ENCODE measurements around the gene TPCN2. TPM values are rescaled to one million over a fixed set of nuclear protein-coding genes. Genes with fewer than 3 reads are reported as not detected.

TPCN2 gene
- total RNA-seq, 2 donors from 2014 or later: 4.2 to 5.3 TPM

GRCh38 chr11:69154938-69155301 is 106.2 kb downstream of the TPCN2 start:
- Histone ChIP-seq H3K9me3 (no peaks in the 10 kb centered on the region), H3K4me1 (peaks cover 0 to 34% of the 10 kb centered on the region in 2 donors), H3K4me3 (no peak overlapping the region), H3K27ac (no peak overlapping the region), H3K36me3 (no peaks in the 10 kb centered on the region), H3K27me3 (no peaks in the 10 kb centered on the region)
- DNase-seq (ENCODE audit: low spot score): no peak
- TF ChIP-seq CTCF (IDR thresholded peaks at IDR 0.05): no peak

- H3K4me1 ChIP-seq: peaks cover 0 to 37% of the 10 kb centered on the region in 2 donors
- no peaks in the 10 kb centered on the region for H3K27me3 ChIP-seq
- no peaks in the 10 kb centered on the region for H3K36me3 ChIP-seq
- peak within 1 kb of the TSS in 1 of 2 donors; percentile 20 for H3K4me3 ChIP-seq
- TF ChIP-seq CTCF (IDR thresholded peaks at IDR 0.05): no peak
- peak within 1 kb of the TSS; percentile 75 to 76 for H3K27ac ChIP-seq
- no peaks in the 10 kb centered on the region for H3K9me3 ChIP-seq
- no peak for DNase-seq (ENCODE audit: low spot score)
Observed at GRCh38 chr11:69155302-69156234, 106.8 kb downstream of the TPCN2 start, which contains the start of gene SMIM38. Gene SMIM38 (plus strand): TSS chr11:69155935. CDS start chr11:69157847, 1,912 bp downstream.

GRCh38 chr11:69156235-69156639 is 107.5 kb downstream of the TPCN2 start:
- Histone ChIP-seq H3K4me1 (peaks cover 0 to 44% of the 10 kb centered on the region in 2 donors), H3K4me3 (no peak overlapping the region), H3K36me3 (no peaks in the 10 kb centered on the region), H3K27ac (peak overlapping the region; percentile 75 to 76), H3K9me3 (no peaks in the 10 kb centered on the region), H3K27me3 (no peaks in the 10 kb centered on the region)
- TF ChIP-seq CTCF (IDR thresholded peaks at IDR 0.05): no peak
- no peak for DNase-seq (ENCODE audit: low spot score)

- Histone ChIP-seq H3K27ac (peak overlapping the region; percentile 75 to 76), H3K4me1 (peaks cover 0 to 45% of the 10 kb centered on the region in 2 donors)
- no peak for DNase-seq (ENCODE audit: low spot score)
Observed at GRCh38 chr11:69156673-69157155, 108.0 kb downstream of the TPCN2 start.

GRCh38 chr11:69157156-69157821 is 108.6 kb downstream of the TPCN2 start:
- TF ChIP-seq CTCF (IDR thresholded peaks at IDR 0.05): no peak
- Histone ChIP-seq H3K4me1 (peaks cover 0 to 45% of the 10 kb centered on the region in 2 donors), H3K27me3 (no peaks in the 10 kb centered on the region), H3K27ac (peak overlapping the region; percentile 75 to 76), H3K4me3 (peak overlapping the region in 1 of 2 donors; percentile 20), H3K9me3 (no peaks in the 10 kb centered on the region), H3K36me3 (no peaks in the 10 kb centered on the region)
- DNase-seq (ENCODE audit: low spot score): no peak

More at GRCh38 chr11:69156673-69157155, 108.0 kb downstream of the TPCN2 start:
- Histone ChIP-seq H3K27me3 (no peaks in the 10 kb centered on the region), H3K36me3 (no peaks in the 10 kb centered on the region), H3K9me3 (no peaks in the 10 kb centered on the region), H3K4me3 (peak overlapping the region in 1 of 2 donors; percentile 20)
- TF ChIP-seq CTCF (IDR thresholded peaks at IDR 0.05): no peak
